Breast epithelium (tissue), 3 donors: ENCODE measurements around the gene SNHG17.

ENCODE experiments used
- CTCF ChIP-seq, 3 donors: fragments of 450-650 bp; IDR thresholded peaks; one replicate each; pipeline ENCODE4 v1.5.1; 2016 to 2017; ENCODE audit warnings: antibody characterized with exemption in 3 of 3, mild to moderate bottlenecking in 3 of 3, moderate library complexity in 3 of 3
- POLR2A ChIP-seq: fragments of 450-650 bp; IDR thresholded peaks from one replicate; pipeline ENCODE4 v1.6.1; 2016; ENCODE audit warnings: antibody characterized with exemption, mild to moderate bottlenecking, moderate library complexity
- POLR2AphosphoS5 ChIP-seq, 3 donors: sonication (generic); formaldehyde crosslinking; IDR thresholded peaks; one replicate each; pipeline ENCODE4 v1.6.1; 2017; ENCODE audit warnings: antibody characterized with exemption in 3 of 3

- peak; percentile 97 to 100 (median 99) for TF ChIP-seq CTCF (IDR thresholded peaks at IDR 0.05)
- TF ChIP-seq POLR2A, result peak; percentile 52
- peak; percentile 89 to 96 (median 90) for TF ChIP-seq POLR2AphosphoS5 (IDR thresholded peaks at IDR 0.05)
Measured at GRCh38 chr20:38434770-38435554, at the start of gene SNHG17.
